NT2/D1 (cell line): ENCODE data around the gene CDC14A.

Experiments used
- SUZ12 ChIP-seq: IDR thresholded peaks from 2 replicates; pipeline ENCODE4 v1.6.1; 2011; ENCODE audit not compliant: insufficient read length, insufficient read depth; ENCODE audit errors: extremely low read depth
- YY1 ChIP-seq: IDR thresholded peaks from 2 replicates; pipeline ENCODE4 v1.6.1; 2011; ENCODE audit not compliant: insufficient read length, insufficient read depth
- ZNF274 ChIP-seq: IDR thresholded peaks from 2 replicates; pipeline ENCODE4 v1.6.1; 2011; ENCODE audit warnings: mild to moderate bottlenecking, low read depth, low read length

GRCh38 chr1:100328133-100328532 is 24.2 kb upstream of the CDC14A start:
- no peak for TF ChIP-seq ZNF274
- no peak for TF ChIP-seq YY1
- TF ChIP-seq SUZ12: no peak
